Fibroblast of skin of abdomen (primary cell): ENCODE measurements around the gene DGUOK.
A peak's percentile ranks its signal among the peaks of the same experiment; 100 is the strongest.

Experiments used
- DNase-seq: peaks from one replicate; pipeline ENCODE4 v3.0.0-alpha.2; 2013

The DGUOK gene

GRCh38 chr2:73952499-73953446 lies 26.1 kb downstream of the DGUOK start:
- DNase-seq, result no peak

GRCh38 chr2:73956218-73956865 lies 29.7 kb downstream of the DGUOK start:
- DNase-seq, result no peak

- DNase-seq, result no peak
Observed at GRCh38 chr2:73961274-73961673, 34.6 kb downstream of the DGUOK start.

- no peak for DNase-seq
Observed at GRCh38 chr2:73961823-73962615, 35.3 kb downstream of the DGUOK start.

- no peak for DNase-seq
Observed at GRCh38 chr2:73962798-73963197, 36.1 kb downstream of the DGUOK start.

- no peak for DNase-seq
Observed at GRCh38 chr2:73963385-73964120, 36.9 kb downstream of the DGUOK start.

GRCh38 chr2:73964223-73964622 lies 37.5 kb downstream of the DGUOK start:
- no peak for DNase-seq

- no peak for DNase-seq
Observed at GRCh38 chr2:73965053-73965452, 38.4 kb downstream of the DGUOK start.

- DNase-seq, result no peak
Observed at GRCh38 chr2:73968357-73968937, 41.8 kb downstream of the DGUOK start.

- no peak for DNase-seq
Observed at GRCh38 chr2:73969356-73969755, 42.7 kb downstream of the DGUOK start.

GRCh38 chr2:73970141-73970803 lies 43.6 kb downstream of the DGUOK start:
- no peak for DNase-seq

- DNase-seq, result no peak
Observed at GRCh38 chr2:73970850-73971471, 44.3 kb downstream of the DGUOK start.

GRCh38 chr2:73971722-73972121 lies 45.0 kb downstream of the DGUOK start:
- no peak for DNase-seq

- DNase-seq, result no peak
Observed at GRCh38 chr2:73972846-73973245, 46.2 kb downstream of the DGUOK start.

GRCh38 chr2:73975731-73976130 lies 49.1 kb downstream of the DGUOK start:
- no peak for DNase-seq

GRCh38 chr2:73976803-73977202 lies 50.1 kb downstream of the DGUOK start:
- no peak for DNase-seq

GRCh38 chr2:73977466-73977865 lies 50.8 kb downstream of the DGUOK start:
- no peak for DNase-seq

GRCh38 chr2:73979021-73979420 lies 52.3 kb downstream of the DGUOK start:
- no peak for DNase-seq

- DNase-seq, result peak; percentile 83
Observed at GRCh38 chr2:73979686-73980085, 53.0 kb downstream of the DGUOK start.

GRCh38 chr2:73980566-73980965 lies 53.9 kb downstream of the DGUOK start:
- DNase-seq, result no peak
